ENCODE results near the gene MALRD1. TPM values are rescaled to one million over a fixed set of nuclear protein-coding genes. Genes with fewer than 3 reads are reported as not detected.

MALRD1 gene
- total RNA-seq, 1 experiment from 2014 or later: 0.50 TPM

DNA sequence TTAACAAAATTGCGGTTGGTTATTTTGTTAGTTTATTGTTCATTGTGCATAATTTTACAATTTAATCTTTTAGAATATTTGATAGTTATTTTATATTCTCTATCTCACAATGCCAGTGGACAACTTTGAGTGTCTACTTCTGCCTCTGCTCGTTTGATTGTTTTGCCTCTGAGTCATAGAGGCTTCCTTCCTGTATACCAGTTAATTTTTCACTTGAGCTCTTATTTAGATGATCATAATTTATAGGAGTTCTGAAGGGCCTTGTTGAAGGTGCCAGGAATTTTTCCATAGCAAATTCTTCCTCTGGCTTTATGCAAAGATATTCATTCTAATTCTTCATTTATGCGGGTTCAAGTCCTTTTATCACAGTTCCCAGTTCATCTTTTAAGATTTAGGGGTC lies 5.2 kb upstream of the MALRD1 start:
- ATAC-seq (no peak), DNase-seq (ENCODE audit: low spot score) (no peak)
- Mint-ChIP-seq H3K9me3 (peaks cover 3% of the 10 kb centered on the region; the same call in 1 of the 2 replicates), H3K4me3 (no peak overlapping the region), H3K27ac (no peak overlapping the region), H3K27me3 (ENCODE audit: low read depth) (no peaks in the 10 kb centered on the region), H3K36me3 (no peaks in the 10 kb centered on the region), H3K4me1 (no peaks in the 10 kb centered on the region)
- ChIA-PET CTCF (no interaction called here), POLR2A (no interaction called here)
- TF ChIP-seq E2F4 (CRISPR knock-in tag; IDR thresholded peaks at IDR 0.05; ENCODE audit: borderline replicate concordance, low read depth): no peak

GRCh38 chr10:19046679-19047078 lies 1.9 kb upstream of the MALRD1 start:
- H3K9me3 Mint-ChIP-seq: peaks cover 3% of the 10 kb centered on the region
- H3K4me3 Mint-ChIP-seq: no peak overlapping the region
- POLR2A ChIA-PET: no interaction called here
- ATAC-seq (no peak), DNase-seq (ENCODE audit: low spot score) (no peak)
- H3K4me1 Mint-ChIP-seq: no peaks in the 10 kb centered on the region
- H3K36me3 Mint-ChIP-seq: no peaks in the 10 kb centered on the region
- H3K27me3 Mint-ChIP-seq (ENCODE audit: low read depth): no peaks in the 10 kb centered on the region
- no peak overlapping the region for H3K27ac Mint-ChIP-seq
- CTCF ChIA-PET: no interaction called here
- TF ChIP-seq, protein P1, sequence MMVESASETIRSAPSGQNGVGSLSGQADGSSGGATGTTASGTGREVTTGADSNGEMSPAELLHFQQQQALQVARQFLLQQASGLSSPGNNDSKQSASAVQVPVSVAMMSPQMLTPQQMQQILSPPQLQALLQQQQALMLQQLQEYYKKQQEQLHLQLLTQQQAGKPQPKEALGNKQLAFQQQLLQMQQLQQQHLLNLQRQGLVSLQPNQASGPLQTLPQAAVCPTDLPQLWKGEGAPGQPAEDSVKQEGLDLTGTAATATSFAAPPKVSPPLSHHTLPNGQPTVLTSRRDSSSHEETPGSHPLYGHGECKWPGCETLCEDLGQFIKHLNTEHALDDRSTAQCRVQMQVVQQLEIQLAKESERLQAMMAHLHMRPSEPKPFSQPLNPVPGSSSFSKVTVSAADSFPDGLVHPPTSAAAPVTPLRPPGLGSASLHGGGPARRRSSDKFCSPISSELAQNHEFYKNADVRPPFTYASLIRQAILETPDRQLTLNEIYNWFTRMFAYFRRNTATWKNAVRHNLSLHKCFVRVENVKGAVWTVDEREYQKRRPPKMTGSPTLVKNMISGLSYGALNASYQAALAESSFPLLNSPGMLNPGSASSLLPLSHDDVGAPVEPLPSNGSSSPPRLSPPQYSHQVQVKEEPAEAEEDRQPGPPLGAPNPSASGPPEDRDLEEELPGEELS (CRISPR knock-in tag; IDR thresholded peaks at IDR 0.05): no peak
- TF ChIP-seq, protein P2, sequence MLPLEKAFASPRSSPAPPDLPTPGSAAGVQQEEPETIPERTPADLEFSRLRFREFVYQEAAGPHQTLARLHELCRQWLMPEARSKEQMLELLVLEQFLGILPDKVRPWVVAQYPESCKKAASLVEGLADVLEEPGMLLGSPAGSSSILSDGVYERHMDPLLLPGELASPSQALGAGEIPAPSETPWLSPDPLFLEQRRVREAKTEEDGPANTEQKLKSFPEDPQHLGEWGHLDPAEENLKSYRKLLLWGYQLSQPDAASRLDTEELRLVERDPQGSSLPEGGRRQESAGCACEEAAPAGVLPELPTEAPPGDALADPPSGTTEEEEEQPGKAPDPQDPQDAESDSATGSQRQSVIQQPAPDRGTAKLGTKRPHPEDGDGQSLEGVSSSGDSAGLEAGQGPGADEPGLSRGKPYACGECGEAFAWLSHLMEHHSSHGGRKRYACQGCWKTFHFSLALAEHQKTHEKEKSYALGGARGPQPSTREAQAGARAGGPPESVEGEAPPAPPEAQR (CRISPR knock-in tag; IDR thresholded peaks at IDR 0.05): no peak
- TF ChIP-seq NFYB (CRISPR knock-in tag; conservative IDR thresholded peaks at IDR 0.05; ENCODE audit: low read depth) (no peak), RORB (CRISPR knock-in tag; IDR thresholded peaks at IDR 0.05) (no peak), ATF2 (CRISPR knock-in tag; IDR thresholded peaks at IDR 0.05; ENCODE audit: borderline replicate concordance, low read depth) (no peak), CDX4 (CRISPR knock-in tag; IDR thresholded peaks at IDR 0.05; ENCODE audit: borderline replicate concordance) (no peak)

DNA sequence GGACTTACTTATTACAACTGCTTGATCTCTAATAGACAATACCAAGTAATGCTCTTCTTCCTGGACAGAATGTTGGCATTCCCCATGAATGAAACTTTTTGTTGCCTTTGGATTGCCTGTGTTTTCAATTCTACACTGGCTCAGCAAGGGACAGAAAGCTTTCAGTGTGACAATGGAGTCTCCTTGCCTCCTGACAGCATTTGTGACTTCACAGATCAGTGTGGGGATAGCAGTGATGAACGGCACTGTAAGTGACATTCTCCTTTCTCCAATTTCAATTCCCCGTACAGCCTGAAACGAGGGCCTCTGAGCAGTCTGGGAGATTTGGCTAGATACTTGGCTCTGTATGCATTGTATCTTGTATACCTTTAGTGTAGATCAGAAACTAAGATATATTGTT lies 290 bp downstream of the MALRD1 start:
- Mint-ChIP-seq H3K4me1 (peaks cover 2% of the 10 kb centered on the region), H3K36me3 (no peaks in the 10 kb centered on the region), H3K27me3 (ENCODE audit: low read depth) (no peaks in the 10 kb centered on the region), H3K9me3 (peaks cover 3% of the 10 kb centered on the region), H3K4me3 (no peak overlapping the region), H3K27ac (no peak overlapping the region)
- no peak for ATAC-seq
- no peak for DNase-seq (ENCODE audit: low spot score)
- CTCF ChIA-PET: no interaction called here
- POLR2A ChIA-PET: no interaction called here
- TF ChIP-seq MYBL2 (CRISPR knock-in tag; IDR thresholded peaks at IDR 0.05) (no peak), ZNF232 (CRISPR knock-in tag; IDR thresholded peaks at IDR 0.05) (no peak), TCF7 (CRISPR knock-in tag; IDR thresholded peaks at IDR 0.05; ENCODE audit: low read depth) (no peak), ATF2 (CRISPR knock-in tag; IDR thresholded peaks at IDR 0.05; ENCODE audit: borderline replicate concordance, low read depth) (no peak), NR3C1 (CRISPR knock-in tag; conservative IDR thresholded peaks at IDR 0.05; ENCODE audit: low read depth) (no peak), JAZF1 (CRISPR knock-in tag; IDR thresholded peaks at IDR 0.05) (no peak)
- TF ChIP-seq, protein P3, sequence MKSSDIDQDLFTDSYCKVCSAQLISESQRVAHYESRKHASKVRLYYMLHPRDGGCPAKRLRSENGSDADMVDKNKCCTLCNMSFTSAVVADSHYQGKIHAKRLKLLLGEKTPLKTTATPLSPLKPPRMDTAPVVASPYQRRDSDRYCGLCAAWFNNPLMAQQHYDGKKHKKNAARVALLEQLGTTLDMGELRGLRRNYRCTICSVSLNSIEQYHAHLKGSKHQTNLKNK (CRISPR knock-in tag; IDR thresholded peaks at IDR 0.05): no peak
- TF ChIP-seq, protein P1 (CRISPR knock-in tag; IDR thresholded peaks at IDR 0.05): no peak
- TF ChIP-seq, protein P4, sequence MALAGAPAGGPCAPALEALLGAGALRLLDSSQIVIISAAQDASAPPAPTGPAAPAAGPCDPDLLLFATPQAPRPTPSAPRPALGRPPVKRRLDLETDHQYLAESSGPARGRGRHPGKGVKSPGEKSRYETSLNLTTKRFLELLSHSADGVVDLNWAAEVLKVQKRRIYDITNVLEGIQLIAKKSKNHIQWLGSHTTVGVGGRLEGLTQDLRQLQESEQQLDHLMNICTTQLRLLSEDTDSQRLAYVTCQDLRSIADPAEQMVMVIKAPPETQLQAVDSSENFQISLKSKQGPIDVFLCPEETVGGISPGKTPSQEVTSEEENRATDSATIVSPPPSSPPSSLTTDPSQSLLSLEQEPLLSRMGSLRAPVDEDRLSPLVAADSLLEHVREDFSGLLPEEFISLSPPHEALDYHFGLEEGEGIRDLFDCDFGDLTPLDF (CRISPR knock-in tag; IDR thresholded peaks at IDR 0.05): no peak
